Sigmoid colon (tissue), 4 donors: ENCODE results near the gene GNG2.

Source experiments
- EP300 ChIP-seq, 4 donors: sonication (generic); formaldehyde crosslinking; IDR thresholded peaks; one replicate each; pipeline ENCODE4 v1.6.1; 2017; ENCODE audit warnings: antibody characterized with exemption in 4 of 4
- TF ChIP-seq, protein P1 (sequence below), 4 experiments: fragments of 450-650 bp in 3 of 4; fragments of 200-600 bp in 1 of 4; IDR thresholded peaks; one replicate each; pipeline ENCODE4 v1.5.1; 2016 to 2019; ENCODE audit warnings: antibody characterized with exemption in 4 of 4, mild to moderate bottlenecking in 3 of 4, moderate library complexity in 2 of 4

DNA sequence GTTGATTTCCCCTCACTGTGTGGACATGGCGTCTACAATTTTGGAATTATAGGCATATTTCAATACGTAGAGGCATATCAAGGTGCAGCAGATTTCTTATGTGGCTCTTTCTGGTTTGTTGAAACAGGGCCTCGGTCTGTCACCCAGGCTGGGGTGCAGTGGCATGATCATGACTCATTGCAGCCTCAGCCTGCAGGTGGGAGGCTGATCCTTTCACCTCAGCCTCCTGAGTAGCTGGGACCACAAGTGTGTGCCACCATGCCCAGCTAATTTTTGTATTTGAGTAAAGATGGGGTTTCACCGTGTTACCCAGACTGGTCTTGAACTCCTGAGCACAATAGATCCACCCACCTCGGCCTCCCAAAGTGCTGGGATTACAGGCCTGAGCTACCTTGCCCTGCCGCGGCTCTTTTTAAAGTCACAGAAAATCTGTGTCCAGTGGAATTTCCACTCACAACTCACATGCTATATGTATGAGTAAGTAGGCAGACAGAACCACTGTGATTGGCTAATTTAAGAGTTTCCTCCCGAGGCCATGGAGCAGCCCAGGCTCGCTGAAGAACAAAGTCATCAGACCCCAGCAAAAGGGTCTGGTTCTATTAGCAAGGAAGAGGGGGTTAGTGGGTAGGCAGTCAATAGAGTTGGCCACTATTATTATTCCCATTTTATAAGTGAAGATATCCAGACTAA lies 9.1 kb downstream of the GNG2 start:
- TF ChIP-seq, protein P1, sequence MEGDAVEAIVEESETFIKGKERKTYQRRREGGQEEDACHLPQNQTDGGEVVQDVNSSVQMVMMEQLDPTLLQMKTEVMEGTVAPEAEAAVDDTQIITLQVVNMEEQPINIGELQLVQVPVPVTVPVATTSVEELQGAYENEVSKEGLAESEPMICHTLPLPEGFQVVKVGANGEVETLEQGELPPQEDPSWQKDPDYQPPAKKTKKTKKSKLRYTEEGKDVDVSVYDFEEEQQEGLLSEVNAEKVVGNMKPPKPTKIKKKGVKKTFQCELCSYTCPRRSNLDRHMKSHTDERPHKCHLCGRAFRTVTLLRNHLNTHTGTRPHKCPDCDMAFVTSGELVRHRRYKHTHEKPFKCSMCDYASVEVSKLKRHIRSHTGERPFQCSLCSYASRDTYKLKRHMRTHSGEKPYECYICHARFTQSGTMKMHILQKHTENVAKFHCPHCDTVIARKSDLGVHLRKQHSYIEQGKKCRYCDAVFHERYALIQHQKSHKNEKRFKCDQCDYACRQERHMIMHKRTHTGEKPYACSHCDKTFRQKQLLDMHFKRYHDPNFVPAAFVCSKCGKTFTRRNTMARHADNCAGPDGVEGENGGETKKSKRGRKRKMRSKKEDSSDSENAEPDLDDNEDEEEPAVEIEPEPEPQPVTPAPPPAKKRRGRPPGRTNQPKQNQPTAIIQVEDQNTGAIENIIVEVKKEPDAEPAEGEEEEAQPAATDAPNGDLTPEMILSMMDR (IDR thresholded peaks at IDR 0.05): no peak
- TF ChIP-seq EP300 (IDR thresholded peaks at IDR 0.05): no peak
